Measurements from ENCODE around the gene NELL2. TPM values are rescaled to one million over a fixed set of nuclear protein-coding genes. Genes with fewer than 3 reads are reported as not detected.
"Not testable (repeated sequence)": the region's sequence is repeated elsewhere in the genome, so short reads cannot be mapped to it uniquely, and the experiment has no call there.

Gene NELL2
- total RNA-seq, 1 experiment from 2014 or later, result 1.1 TPM

- no peak for TF ChIP-seq REST (IDR thresholded peaks at IDR 0.05; ENCODE audit: low read depth)
- TF ChIP-seq POLR2A (IDR thresholded peaks at IDR 0.05; ENCODE audit: borderline replicate concordance, extremely low read depth, insufficient read depth, insufficient read length), result no peak
- no peak for TF ChIP-seq TCF7L2 (IDR thresholded peaks at IDR 0.05; ENCODE audit: borderline replicate concordance, extremely low read depth, insufficient read depth, insufficient read length)
- TF ChIP-seq ELF1 (IDR thresholded peaks at IDR 0.05; ENCODE audit: borderline replicate concordance, low read depth), result no peak
- no peak for TF ChIP-seq EGR1 (IDR thresholded peaks at IDR 0.05; ENCODE audit: low read depth)
- no peak for TF ChIP-seq RAD21 (IDR thresholded peaks at IDR 0.05; ENCODE audit: low read depth)
Observed at GRCh38 chr12:44904321-44904720, 28.2 kb upstream of the NELL2 start (continued).

- H3K27ac ChIP-seq (ENCODE audit: low read depth, low read length); H3K4me2 ChIP-seq (ENCODE audit: low read length); CTCF ChIA-PET; ATAC-seq; H2AFZ ChIP-seq (ENCODE audit: low read depth, low read length, poor library complexity, severe bottlenecking); BruUV-seq (replicated peaks); H4K20me1 ChIP-seq (ENCODE audit: insufficient read depth); RAD21 ChIA-PET (ENCODE audit: low non-redundant PET in 1 of 2, low total read pairs in 2 of 2, uncharacterized antibody in 2 of 2, unreplicated experiment in 2 of 2); POLR2A ChIA-PET; DNase-seq (ENCODE audit: low read depth, low spot score); H3K36me3 ChIP-seq (ENCODE audit: control insufficient read depth in 1 of 2, insufficient read depth in 2 of 2, low read length in 2 of 2); H3K9me2 ChIP-seq (ENCODE audit: insufficient read depth); H3K9me3 ChIP-seq (ENCODE audit: control insufficient read depth in 1 of 2, insufficient read depth in 1 of 2, low read depth in 1 of 2, low read length in 2 of 2); H3K4me3 ChIP-seq (replicated peaks in 1 of 2; ENCODE audit: low read depth in 1 of 2, low read length in 2 of 2); intact Hi-C loops (cut with micrococcal nuclease); H3K79me2 ChIP-seq (ENCODE audit: insufficient read depth, low read length); H3K4me1 ChIP-seq (ENCODE audit: control insufficient read depth in 1 of 2, insufficient read depth in 2 of 2, low read length in 2 of 2); H3K9ac ChIP-seq (ENCODE audit: low read length); H3K27me3 ChIP-seq (ENCODE audit: insufficient read depth, low read length): not testable (repeated sequence)
Observed at GRCh38 chr12:44898108-44898507, 22.0 kb upstream of the NELL2 start.

Measured in HCT116 (cell line).